ENCODE results near the gene SLC2A10.

The SLC2A10 gene

DNA sequence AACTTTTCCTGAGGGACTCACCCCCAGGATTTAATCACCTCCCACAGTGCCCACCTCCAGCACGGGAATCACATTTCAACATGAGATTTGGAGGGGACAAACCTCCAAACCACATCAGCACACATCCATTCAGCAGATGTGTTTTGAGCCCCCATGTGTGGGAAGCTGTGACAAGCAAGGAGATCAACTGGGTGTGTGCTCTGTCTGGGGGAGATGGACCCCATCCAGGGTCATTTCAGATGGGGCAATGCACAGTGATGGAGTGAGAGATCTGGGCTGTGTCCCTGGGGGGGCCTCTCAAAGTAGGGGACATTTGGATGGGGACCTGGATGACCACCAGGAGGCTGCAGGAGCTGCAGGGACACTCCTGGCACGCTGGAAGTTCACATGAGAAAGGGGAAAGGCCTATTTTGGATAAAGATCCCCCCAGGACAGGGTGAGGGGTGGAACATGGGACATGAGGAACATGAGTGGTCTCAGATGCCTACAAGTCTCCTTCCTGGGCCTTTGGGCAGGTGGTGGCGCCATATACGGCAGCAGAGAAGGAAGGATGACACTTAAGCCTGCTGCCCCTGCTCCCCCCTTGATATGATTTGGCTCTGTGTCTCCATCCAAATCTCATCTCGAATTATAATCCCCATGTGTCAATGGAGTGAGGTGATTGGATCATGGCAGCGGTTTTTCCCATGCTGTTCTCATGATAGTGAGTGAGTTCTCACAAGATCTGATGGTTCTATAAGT is 49.6 kb downstream of the SLC2A10 start:
- TF ChIP-seq, protein P1, sequence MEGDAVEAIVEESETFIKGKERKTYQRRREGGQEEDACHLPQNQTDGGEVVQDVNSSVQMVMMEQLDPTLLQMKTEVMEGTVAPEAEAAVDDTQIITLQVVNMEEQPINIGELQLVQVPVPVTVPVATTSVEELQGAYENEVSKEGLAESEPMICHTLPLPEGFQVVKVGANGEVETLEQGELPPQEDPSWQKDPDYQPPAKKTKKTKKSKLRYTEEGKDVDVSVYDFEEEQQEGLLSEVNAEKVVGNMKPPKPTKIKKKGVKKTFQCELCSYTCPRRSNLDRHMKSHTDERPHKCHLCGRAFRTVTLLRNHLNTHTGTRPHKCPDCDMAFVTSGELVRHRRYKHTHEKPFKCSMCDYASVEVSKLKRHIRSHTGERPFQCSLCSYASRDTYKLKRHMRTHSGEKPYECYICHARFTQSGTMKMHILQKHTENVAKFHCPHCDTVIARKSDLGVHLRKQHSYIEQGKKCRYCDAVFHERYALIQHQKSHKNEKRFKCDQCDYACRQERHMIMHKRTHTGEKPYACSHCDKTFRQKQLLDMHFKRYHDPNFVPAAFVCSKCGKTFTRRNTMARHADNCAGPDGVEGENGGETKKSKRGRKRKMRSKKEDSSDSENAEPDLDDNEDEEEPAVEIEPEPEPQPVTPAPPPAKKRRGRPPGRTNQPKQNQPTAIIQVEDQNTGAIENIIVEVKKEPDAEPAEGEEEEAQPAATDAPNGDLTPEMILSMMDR (IDR thresholded peaks at IDR 0.05; ENCODE audit: unreplicated experiment in 3 of 3): no peak
- Mint-ChIP-seq H3K4me1 (peaks cover 31% of the 10 kb centered on the region), H3K27me3 (ENCODE audit: low read depth) (peaks cover 11% of the 10 kb centered on the region), H3K4me3 (no peak overlapping the region), H3K27ac (peak overlapping the region in 2 of 3 experiments; percentile 14 to 42), H3K9me3 (no peaks in the 10 kb centered on the region), H3K36me3 (ENCODE audit: low read depth) (no peaks in the 10 kb centered on the region)

DNA sequence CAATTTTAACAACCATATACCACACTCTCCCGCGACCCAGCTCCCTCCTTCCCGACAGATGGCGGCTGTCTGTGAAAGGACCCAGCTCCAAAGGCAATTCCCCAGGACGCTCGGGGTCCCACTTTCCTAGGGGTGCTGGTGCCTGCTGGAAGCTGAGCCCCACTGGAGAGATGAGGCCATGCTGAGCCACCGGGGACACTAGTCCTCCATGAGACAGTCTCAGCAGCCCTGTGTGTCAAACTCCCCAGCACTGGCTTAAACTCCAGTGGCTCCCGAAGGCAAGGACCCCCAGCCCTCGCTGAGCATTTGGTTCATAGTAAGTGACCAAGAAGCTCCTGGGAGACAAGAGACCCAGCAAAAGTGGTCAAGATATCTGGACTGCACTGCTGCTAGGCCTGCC is 52.1 kb downstream of the SLC2A10 start:
- Mint-ChIP-seq H3K27me3 (ENCODE audit: low read depth) (peaks cover 19% of the 10 kb centered on the region), H3K9me3 (no peaks in the 10 kb centered on the region), H3K36me3 (ENCODE audit: low read depth) (no peaks in the 10 kb centered on the region), H3K4me3 (no peak overlapping the region), H3K27ac (no peak overlapping the region), H3K4me1 (peaks cover 44% of the 10 kb centered on the region)
- TF ChIP-seq, protein P1 (IDR thresholded peaks at IDR 0.05; ENCODE audit: unreplicated experiment in 3 of 3): no peak

- H3K9me3 Mint-ChIP-seq: no peaks in the 10 kb centered on the region
- no peak overlapping the region for H3K27ac Mint-ChIP-seq
- H3K36me3 Mint-ChIP-seq (ENCODE audit: low read depth): no peaks in the 10 kb centered on the region
- no peak overlapping the region for H3K4me3 Mint-ChIP-seq
- TF ChIP-seq, protein P1 (IDR thresholded peaks at IDR 0.05; ENCODE audit: unreplicated experiment in 3 of 3): no peak
- peaks cover 13% of the 10 kb centered on the region for H3K27me3 Mint-ChIP-seq (ENCODE audit: low read depth)
- peaks cover 33% of the 10 kb centered on the region for H3K4me1 Mint-ChIP-seq
Observed at GRCh38 chr20:46764068-46764467, 54.6 kb downstream of the SLC2A10 start.

DNA sequence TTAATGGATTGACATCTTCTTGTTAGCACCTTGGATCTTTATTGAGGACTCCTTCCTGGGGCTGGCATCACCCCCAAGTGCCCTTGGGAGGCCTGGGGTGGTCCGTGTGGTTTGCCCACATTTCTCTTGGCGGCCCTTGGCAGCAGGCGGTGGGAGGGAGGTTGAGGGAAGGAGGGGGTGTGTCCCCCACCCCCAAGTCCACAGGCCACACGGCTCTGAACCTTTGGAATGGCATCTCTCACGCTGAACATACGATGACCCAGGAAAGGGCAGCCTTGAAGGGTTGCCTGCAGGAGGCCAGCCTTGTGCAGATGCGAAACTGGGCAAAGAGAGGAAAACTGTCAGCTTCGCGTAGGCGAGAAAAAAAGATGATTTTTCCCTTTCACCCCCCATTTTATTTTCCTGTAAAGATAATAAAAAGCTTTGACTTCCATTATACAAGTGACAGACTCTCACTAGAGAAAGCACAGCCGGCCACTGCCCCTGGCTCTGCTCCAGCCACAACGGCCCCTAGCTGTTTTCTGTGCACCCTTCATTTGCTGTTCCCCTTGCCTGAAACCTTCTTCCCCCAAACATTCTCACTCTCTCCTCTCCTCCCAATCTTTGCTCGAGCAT is 56.2 kb downstream of the SLC2A10 start:
- Mint-ChIP-seq H3K9me3 (no peaks in the 10 kb centered on the region), H3K27me3 (ENCODE audit: low read depth) (peaks cover 17% of the 10 kb centered on the region), H3K27ac (peak overlapping the region; percentile 20 to 67 (median 62)), H3K4me1 (peaks cover 27% of the 10 kb centered on the region), H3K4me3 (peak overlapping the region in 1 of 3 experiments; percentile 3), H3K36me3 (ENCODE audit: low read depth) (no peaks in the 10 kb centered on the region)
- TF ChIP-seq, protein P1 (IDR thresholded peaks at IDR 0.05; ENCODE audit: unreplicated experiment in 3 of 3): no peak

DNA sequence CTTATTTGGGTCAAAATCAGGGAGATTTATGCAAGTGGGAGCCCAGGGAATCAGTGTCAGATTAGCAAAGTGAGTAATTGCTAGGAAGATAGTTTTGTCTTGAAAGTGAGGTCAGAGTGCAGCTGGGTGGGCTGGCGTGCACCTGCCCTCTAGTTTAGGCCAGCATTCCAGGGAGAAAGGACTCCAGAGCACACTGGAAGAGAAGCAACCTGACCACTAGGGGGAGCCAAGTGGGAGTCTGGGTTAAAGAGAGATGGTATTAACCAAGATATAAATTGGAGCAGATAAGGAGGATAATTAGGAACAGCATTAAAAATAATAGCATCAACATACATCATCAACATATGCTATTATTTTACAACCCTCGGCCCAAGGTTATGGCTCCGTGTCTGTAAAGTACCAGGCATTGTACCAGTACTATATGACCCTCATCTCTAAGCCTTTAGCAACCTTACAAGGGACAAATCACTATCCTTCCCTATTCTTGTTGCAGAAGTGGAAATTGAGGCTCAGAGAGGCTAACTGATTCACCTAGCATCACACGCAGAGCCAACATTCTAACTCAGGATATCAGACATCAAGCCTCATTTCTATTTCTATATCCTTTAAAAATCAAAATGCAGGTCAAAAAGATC is 57.8 kb downstream of the SLC2A10 start:
- Mint-ChIP-seq H3K4me3 (no peak overlapping the region), H3K36me3 (ENCODE audit: low read depth) (no peaks in the 10 kb centered on the region), H3K27ac (no peak overlapping the region), H3K27me3 (ENCODE audit: low read depth) (peaks cover 23% of the 10 kb centered on the region), H3K4me1 (peaks cover 20% of the 10 kb centered on the region), H3K9me3 (no peaks in the 10 kb centered on the region)
- TF ChIP-seq, protein P1 (IDR thresholded peaks at IDR 0.05; ENCODE audit: unreplicated experiment in 3 of 3): peak; percentile 29 to 49 (median 36)

Data from nephron (organoid).